GM23248 (cell line): ENCODE results near the gene SDR42E1. TPM values are rescaled to one million over a fixed set of nuclear protein-coding genes. Genes with fewer than 3 reads are reported as not detected.

Experiments
- DNase-seq: peaks from one replicate; pipeline ENCODE4 v3.0.0-alpha.2; 2015
- H2AFZ ChIP-seq: fragments of 200-600 bp; sonication (generic); 2 replicates; pipeline ENCODE4 v1.6.1; 2016; ENCODE audit warnings: antibody characterized with exemption
- H3F3A ChIP-seq: fragments of 200-600 bp; sonication (generic); 2 replicates; pipeline ENCODE4 v1.6.1; 2016; ENCODE audit warnings: mild to moderate bottlenecking, antibody characterized with exemption, mixed run types; ENCODE audit not compliant: insufficient read depth
- H3K27ac ChIP-seq: fragments of 200-600 bp; sonication (generic); 2 replicates; pipeline ENCODE4 v1.5.1; 2016; ENCODE audit warnings: mild to moderate bottlenecking
- H3K27me3 ChIP-seq: fragments of 200-600 bp; sonication (generic); replicated peaks from 2 replicates; pipeline ENCODE4 v1.6.1; 2016; ENCODE audit warnings: mild to moderate bottlenecking; ENCODE audit not compliant: insufficient read depth
- H3K36me3 ChIP-seq: fragments of 200-600 bp; sonication (generic); 2 replicates; pipeline ENCODE4 v1.6.1; 2016; ENCODE audit warnings: low read depth, mild to moderate bottlenecking
- H3K4me1 ChIP-seq: fragments of 200-600 bp; sonication (generic); 2 replicates; pipeline ENCODE4 v1.6.1; 2016; ENCODE audit warnings: mild to moderate bottlenecking; ENCODE audit not compliant: insufficient read depth
- H3K4me2 ChIP-seq: fragments of 200-600 bp; sonication (generic); one replicate; pipeline ENCODE4 v1.6.1; 2016; ENCODE audit warnings: mild to moderate bottlenecking; ENCODE audit not compliant: unreplicated experiment
- H3K4me3 ChIP-seq: fragments of 200-600 bp; sonication (generic); 2 replicates; pipeline ENCODE4 v1.5.1; 2016; ENCODE audit warnings: mild to moderate bottlenecking
- H3K79me2 ChIP-seq: fragments of 200-600 bp; sonication (generic); 2 replicates; pipeline ENCODE4 v1.6.1; 2016; ENCODE audit warnings: mild to moderate bottlenecking; ENCODE audit not compliant: insufficient read depth
- H3K9ac ChIP-seq: fragments of 200-600 bp; sonication (generic); 2 replicates; pipeline ENCODE4 v1.6.1; 2016; ENCODE audit warnings: mild to moderate bottlenecking
- H3K9me2 ChIP-seq: fragments of 200-600 bp; sonication (generic); 2 replicates; pipeline ENCODE4 v1.6.1; 2016; ENCODE audit warnings: mixed run types, mild to moderate bottlenecking, moderate library complexity; ENCODE audit not compliant: insufficient read depth
- H3K9me3 ChIP-seq: fragments of 200-600 bp; sonication (generic); one replicate; pipeline ENCODE4 v1.6.1; 2017; ENCODE audit warnings: low read depth
- H4K20me1 ChIP-seq: fragments of 200-600 bp; sonication (generic); 2 replicates; pipeline ENCODE4 v1.6.0; 2016; ENCODE audit not compliant: insufficient read depth
- EZH2 ChIP-seq: fragments of 200-600 bp; sonication (generic); IDR thresholded peaks from 2 replicates; pipeline ENCODE4 v1.6.1; 2018; ENCODE audit warnings: antibody characterized with exemption, mild to moderate bottlenecking; ENCODE audit not compliant: insufficient read depth, poor library complexity, severe bottlenecking
- EZH2phosphoT487 ChIP-seq: fragments of 200-600 bp; sonication (generic); IDR thresholded peaks from 2 replicates; pipeline ENCODE4 v1.6.1; 2018; ENCODE audit warnings: antibody characterized with exemption, moderate library complexity, mild to moderate bottlenecking, low read depth; ENCODE audit not compliant: insufficient read depth
- WGBS, 2 experiments: methylation state at CpG; one replicate each; pipeline ENCODE4 v1.1.6; 2015 to 2017; ENCODE audit warnings: low lambda C conversion rate in 2 of 2, low coverage in 1 of 2; ENCODE audit errors: missing lambda C conversion rate in 2 of 2; 5-methylcytosine and 5-hydroxymethylcytosine counted together
- in situ Hi-C: fragments of 300-500 bp; cut with MboI; formaldehyde crosslinking; loops from 2 replicates; pipeline ENCODE4 v1.15.0; 2020
- polyA plus RNA-seq: library from polyadenylated mRNA; unstranded; fragments of >200 nt; fragmentation: Nextera tagmentation; extraction: Ambion mirVana; gene quantifications from 2 replicates; pipeline ENCODE4 v1.2.1, GENCODE V29; 2016
- total RNA-seq: library from RNA; depleted of rRNA; stranded (reverse); fragments of >200 nt; shearing (Covaris generic); gene quantifications from 2 replicates; pipeline ENCODE4 v1.2.3, GENCODE V29; 2014

Gene SDR42E1
- total and polyA plus RNA-seq, 2 experiments from 2014 or later = not detected

DNA sequence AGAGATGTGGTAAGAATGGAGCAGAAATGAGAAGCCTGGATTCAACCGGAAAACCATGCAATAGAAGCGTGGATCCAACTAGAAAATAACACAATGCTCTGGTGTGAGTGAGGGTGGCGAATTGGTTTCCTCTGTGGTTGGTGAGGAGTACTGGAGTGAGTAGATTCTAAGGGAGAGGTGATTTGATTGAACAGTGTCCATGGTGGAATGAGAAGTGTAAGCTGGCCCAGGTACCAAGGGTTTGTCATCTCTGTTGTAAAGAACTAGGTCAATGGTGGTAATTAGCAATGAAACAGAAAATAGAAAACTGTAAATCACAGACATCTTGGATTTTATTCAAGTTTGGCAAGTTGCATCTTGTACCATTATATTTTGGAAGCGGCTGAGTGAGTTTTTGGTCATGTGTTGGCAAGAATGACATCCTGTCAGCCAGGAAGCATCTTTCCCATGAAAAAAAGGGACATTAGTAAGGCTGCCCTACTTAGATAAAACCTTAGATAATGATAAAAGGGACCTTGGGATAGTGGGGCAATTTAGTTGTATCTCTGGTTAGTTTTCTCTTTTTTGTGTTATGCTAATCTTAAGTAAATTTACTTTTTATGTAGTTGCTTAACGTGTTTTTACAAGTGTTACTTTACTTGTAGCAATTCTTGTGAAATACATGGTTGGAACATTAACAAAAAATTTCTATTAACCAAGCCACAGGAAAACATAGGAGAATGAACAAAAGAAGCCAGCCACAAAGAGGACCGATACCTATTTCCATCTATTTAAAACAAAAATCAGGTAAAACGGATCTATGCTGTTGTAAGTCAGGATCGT lies 44.7 kb upstream of the SDR42E1 start:
- Histone ChIP-seq H3K4me1 (peaks cover 4% of the 10 kb centered on the region), H3K36me3 (no peaks in the 10 kb centered on the region), H3K4me3 (no peak overlapping the region), H3K9ac (no peak overlapping the region), H3K27me3 (peaks cover 18% of the 10 kb centered on the region; the same call in 1 of the 2 replicates), H3K9me3 (no peaks in the 10 kb centered on the region), H4K20me1 (no peaks in the 10 kb centered on the region), H3K9me2 (no peaks in the 10 kb centered on the region), H2AFZ (no peak overlapping the region), H3K4me2 (no peak overlapping the region), H3K27ac (no peak overlapping the region), H3F3A (peaks cover 7% of the 10 kb centered on the region; the same call in 1 of the 2 replicates), H3K79me2 (no peaks in the 10 kb centered on the region)
- in situ Hi-C loops = no loop called here
- WGBS, 2 experiments = 33 to 34% methylated on average over 8 of the region's 8 CpGs
- DNase-seq = no peak
- TF ChIP-seq EZH2phosphoT487 (no peak), EZH2 (no peak)

DNA sequence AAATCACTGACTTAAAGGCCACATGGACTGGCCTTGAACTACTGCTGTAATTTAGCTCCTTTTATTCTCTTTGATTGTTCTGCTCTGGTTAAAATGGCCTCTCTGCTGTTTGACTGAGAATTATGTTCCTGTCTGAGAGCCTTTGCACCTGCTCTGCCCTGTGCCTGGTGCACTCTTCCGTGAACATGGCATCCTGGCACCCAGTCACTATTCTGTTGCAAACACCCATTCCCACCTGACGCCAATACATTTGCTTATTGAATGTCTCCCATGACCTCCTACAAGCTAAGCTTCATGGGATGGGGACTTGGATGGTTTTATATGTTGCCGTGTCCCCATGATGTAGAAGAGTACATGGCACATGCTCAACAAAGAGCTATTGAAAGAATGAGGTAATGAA lies 43.8 kb upstream of the SDR42E1 start:
- no peak for DNase-seq
- in situ Hi-C loops = no loop called here
- H3K4me3 ChIP-seq = no peak overlapping the region
- H3K4me2 ChIP-seq = no peak overlapping the region
- H3K36me3 ChIP-seq = no peaks in the 10 kb centered on the region
- H2AFZ ChIP-seq = no peak overlapping the region
- H3K27ac ChIP-seq = no peak overlapping the region
- H3K27me3 ChIP-seq = peaks cover 26% of the 10 kb centered on the region
- H3K9me3 ChIP-seq = no peaks in the 10 kb centered on the region
- peaks cover 4% of the 10 kb centered on the region for H3K4me1 ChIP-seq
- peaks cover 7% of the 10 kb centered on the region; the same call in 1 of the 2 replicates for H3F3A ChIP-seq
- H3K9me2 ChIP-seq = no peaks in the 10 kb centered on the region
- TF ChIP-seq EZH2phosphoT487 = no peak
- no peak for TF ChIP-seq EZH2
- 56 to 70% methylated on average over 3 of the region's 3 CpGs for WGBS, 2 experiments
- H3K79me2 ChIP-seq = no peaks in the 10 kb centered on the region
- H3K9ac ChIP-seq = no peak overlapping the region
- no peaks in the 10 kb centered on the region for H4K20me1 ChIP-seq

DNA sequence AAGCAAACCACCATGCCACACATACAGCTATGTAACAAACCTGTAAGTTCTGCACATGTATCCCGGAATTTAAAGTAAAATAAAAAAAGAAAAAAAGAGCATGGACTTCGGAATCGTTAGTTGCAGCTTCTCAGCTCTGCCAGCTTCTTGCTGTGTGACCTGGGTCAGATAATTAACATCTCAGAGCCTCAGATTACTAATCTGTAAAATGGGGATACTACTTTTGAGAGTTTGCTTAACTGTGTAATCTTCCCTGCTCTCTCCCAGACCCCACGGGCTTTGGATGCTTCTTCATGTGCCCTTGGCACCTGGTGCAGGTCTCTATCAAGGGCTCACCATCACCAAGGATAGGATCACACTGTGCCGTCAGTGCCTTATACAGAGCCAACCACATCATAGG lies 40.4 kb upstream of the SDR42E1 start:
- Histone ChIP-seq H3K4me3 (no peak overlapping the region), H3K36me3 (no peaks in the 10 kb centered on the region), H3K27me3 (peaks cover 27% of the 10 kb centered on the region), H4K20me1 (no peaks in the 10 kb centered on the region), H3K4me1 (peaks cover 4% of the 10 kb centered on the region; the same call in 1 of the 2 replicates), H3F3A (peaks cover 7% of the 10 kb centered on the region; the same call in 1 of the 2 replicates), H2AFZ (no peak overlapping the region), H3K27ac (no peak overlapping the region), H3K9me3 (no peaks in the 10 kb centered on the region), H3K79me2 (no peaks in the 10 kb centered on the region), H3K4me2 (no peak overlapping the region), H3K9me2 (no peaks in the 10 kb centered on the region), H3K9ac (no peak overlapping the region)
- TF ChIP-seq EZH2phosphoT487 (no peak), EZH2 (no peak)
- no peak for DNase-seq
- in situ Hi-C loops = no loop called here
- 59 to 67% methylated on average over 5 of the region's 5 CpGs for WGBS, 2 experiments

DNA sequence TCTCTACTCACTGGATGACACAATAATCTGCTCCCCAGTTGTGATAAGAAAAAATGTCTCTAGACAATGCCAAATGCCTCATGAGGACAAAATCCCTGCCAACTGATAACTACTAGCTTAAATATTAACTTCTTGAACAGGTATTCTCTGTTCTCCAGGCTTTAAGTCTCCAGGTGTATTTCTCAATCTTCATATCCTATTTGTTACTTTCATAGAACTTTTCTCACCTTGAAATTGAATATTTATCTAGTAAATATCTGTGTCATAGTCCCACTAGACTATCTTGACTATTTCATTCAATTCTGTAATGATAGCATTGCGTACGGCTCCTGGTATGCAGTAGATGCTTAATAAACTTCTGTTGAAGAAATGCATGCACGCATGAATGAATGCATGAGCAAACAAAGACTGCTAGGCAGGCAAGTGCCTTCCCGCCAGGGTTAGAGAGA lies 39.7 kb upstream of the SDR42E1 start:
- Histone ChIP-seq H3K4me2 (no peak overlapping the region), H2AFZ (no peak overlapping the region), H3F3A (peaks cover 3% of the 10 kb centered on the region; the same call in 1 of the 2 replicates), H3K27me3 (peaks cover 27% of the 10 kb centered on the region), H3K4me3 (no peak overlapping the region), H3K4me1 (peaks cover 3% of the 10 kb centered on the region; the same call in 1 of the 2 replicates), H3K9me2 (no peaks in the 10 kb centered on the region), H3K27ac (no peak overlapping the region), H3K36me3 (no peaks in the 10 kb centered on the region), H3K79me2 (no peaks in the 10 kb centered on the region), H3K9ac (no peak overlapping the region), H4K20me1 (no peaks in the 10 kb centered on the region), H3K9me3 (no peaks in the 10 kb centered on the region)
- no peak for TF ChIP-seq EZH2
- no peak for TF ChIP-seq EZH2phosphoT487
- in situ Hi-C loops = no loop called here
- 85 to 88% methylated on average over 4 of the region's 4 CpGs for WGBS, 2 experiments
- DNase-seq = no peak
